Panc1 (cell line): ENCODE measurements around the gene CSKMT.

Source experiments
- POLR2AphosphoS5 ChIP-seq: IDR thresholded peaks from 2 replicates; pipeline ENCODE4 v1.6.1; 2012; ENCODE audit warnings: mild to moderate bottlenecking, low read depth, low read length, moderate library complexity
- SIN3A ChIP-seq: IDR thresholded peaks from 2 replicates; pipeline ENCODE4 v1.6.1; 2012; ENCODE audit warnings: low read depth, mild to moderate bottlenecking, low read length, moderate library complexity, borderline replicate concordance; ENCODE audit not compliant: insufficient read depth
- TCF7L2 ChIP-seq: IDR thresholded peaks from 2 replicates; pipeline ENCODE4 v1.6.1; 2011; ENCODE audit warnings: mild to moderate bottlenecking, low read depth, low read length, inconsistent platforms
- TF ChIP-seq, protein P1 (sequence below): fragments of 450-650 bp; IDR thresholded peaks from 2 replicates; pipeline ENCODE4 v1.5.1; 2017; ENCODE audit warnings: mild to moderate bottlenecking
- TF ChIP-seq, protein P2 (sequence below), 2 experiments: IDR thresholded peaks; 2 replicates each; pipeline ENCODE4 v1.6.1; 2011 to 2012; ENCODE audit warnings: low read depth in 2 of 2, control low read depth in 1 of 2, low read length in 1 of 2, mild to moderate bottlenecking in 1 of 2, moderate library complexity in 1 of 2; ENCODE audit not compliant: insufficient read depth in 1 of 2

DNA sequence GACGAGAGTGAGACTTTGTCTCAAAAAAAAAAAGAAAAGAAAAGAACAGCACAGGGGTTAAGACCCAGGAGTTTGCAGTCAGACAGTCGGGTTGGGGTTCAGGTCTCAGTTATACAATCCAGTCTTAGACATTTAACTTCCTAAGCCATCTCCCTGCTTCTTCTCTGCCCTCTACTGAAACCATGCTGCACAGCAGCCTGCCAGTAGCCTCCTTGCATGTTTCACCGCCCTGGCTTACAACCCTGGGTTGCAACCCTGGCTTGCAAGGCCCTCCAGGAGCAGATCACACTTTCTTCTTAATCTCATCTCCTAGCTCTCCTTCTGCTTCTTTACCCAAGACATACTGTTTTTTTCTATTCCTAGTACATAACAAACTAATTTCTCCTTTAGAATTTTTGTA lies 37.4 kb upstream of the CSKMT start:
- TF ChIP-seq, protein P1, sequence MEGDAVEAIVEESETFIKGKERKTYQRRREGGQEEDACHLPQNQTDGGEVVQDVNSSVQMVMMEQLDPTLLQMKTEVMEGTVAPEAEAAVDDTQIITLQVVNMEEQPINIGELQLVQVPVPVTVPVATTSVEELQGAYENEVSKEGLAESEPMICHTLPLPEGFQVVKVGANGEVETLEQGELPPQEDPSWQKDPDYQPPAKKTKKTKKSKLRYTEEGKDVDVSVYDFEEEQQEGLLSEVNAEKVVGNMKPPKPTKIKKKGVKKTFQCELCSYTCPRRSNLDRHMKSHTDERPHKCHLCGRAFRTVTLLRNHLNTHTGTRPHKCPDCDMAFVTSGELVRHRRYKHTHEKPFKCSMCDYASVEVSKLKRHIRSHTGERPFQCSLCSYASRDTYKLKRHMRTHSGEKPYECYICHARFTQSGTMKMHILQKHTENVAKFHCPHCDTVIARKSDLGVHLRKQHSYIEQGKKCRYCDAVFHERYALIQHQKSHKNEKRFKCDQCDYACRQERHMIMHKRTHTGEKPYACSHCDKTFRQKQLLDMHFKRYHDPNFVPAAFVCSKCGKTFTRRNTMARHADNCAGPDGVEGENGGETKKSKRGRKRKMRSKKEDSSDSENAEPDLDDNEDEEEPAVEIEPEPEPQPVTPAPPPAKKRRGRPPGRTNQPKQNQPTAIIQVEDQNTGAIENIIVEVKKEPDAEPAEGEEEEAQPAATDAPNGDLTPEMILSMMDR = no peak
- TF ChIP-seq SIN3A = no peak
- TF ChIP-seq, protein P2, sequence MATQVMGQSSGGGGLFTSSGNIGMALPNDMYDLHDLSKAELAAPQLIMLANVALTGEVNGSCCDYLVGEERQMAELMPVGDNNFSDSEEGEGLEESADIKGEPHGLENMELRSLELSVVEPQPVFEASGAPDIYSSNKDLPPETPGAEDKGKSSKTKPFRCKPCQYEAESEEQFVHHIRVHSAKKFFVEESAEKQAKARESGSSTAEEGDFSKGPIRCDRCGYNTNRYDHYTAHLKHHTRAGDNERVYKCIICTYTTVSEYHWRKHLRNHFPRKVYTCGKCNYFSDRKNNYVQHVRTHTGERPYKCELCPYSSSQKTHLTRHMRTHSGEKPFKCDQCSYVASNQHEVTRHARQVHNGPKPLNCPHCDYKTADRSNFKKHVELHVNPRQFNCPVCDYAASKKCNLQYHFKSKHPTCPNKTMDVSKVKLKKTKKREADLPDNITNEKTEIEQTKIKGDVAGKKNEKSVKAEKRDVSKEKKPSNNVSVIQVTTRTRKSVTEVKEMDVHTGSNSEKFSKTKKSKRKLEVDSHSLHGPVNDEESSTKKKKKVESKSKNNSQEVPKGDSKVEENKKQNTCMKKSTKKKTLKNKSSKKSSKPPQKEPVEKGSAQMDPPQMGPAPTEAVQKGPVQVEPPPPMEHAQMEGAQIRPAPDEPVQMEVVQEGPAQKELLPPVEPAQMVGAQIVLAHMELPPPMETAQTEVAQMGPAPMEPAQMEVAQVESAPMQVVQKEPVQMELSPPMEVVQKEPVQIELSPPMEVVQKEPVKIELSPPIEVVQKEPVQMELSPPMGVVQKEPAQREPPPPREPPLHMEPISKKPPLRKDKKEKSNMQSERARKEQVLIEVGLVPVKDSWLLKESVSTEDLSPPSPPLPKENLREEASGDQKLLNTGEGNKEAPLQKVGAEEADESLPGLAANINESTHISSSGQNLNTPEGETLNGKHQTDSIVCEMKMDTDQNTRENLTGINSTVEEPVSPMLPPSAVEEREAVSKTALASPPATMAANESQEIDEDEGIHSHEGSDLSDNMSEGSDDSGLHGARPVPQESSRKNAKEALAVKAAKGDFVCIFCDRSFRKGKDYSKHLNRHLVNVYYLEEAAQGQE (IDR thresholded peaks at IDR 0.05; ENCODE audit: insufficient read depth in 1 of 2, low read depth in 2 of 2, low read length in 1 of 2) = no peak
- TF ChIP-seq POLR2AphosphoS5 = no peak
- no peak for TF ChIP-seq TCF7L2
